ENCODE measurements around the gene MRPL49. TPM values are rescaled to one million over a fixed set of nuclear protein-coding genes. Genes with fewer than 3 reads are reported as not detected.

The MRPL49 gene
- total RNA-seq, 1 experiment from 2014 or later: 138 TPM

- H3K27me3 ChIP-seq (replicated peaks): peaks cover 14% of the 10 kb centered on the region
- H3K4me3 ChIP-seq: no peak overlapping the region
- H3K27ac ChIP-seq: no peak overlapping the region
- H3K4me1 ChIP-seq (replicated peaks): peaks cover 22% of the 10 kb centered on the region
- peaks cover 52% of the 10 kb centered on the region for H3K36me3 ChIP-seq
- DNase-seq (ENCODE audit: low read depth in 1 of 2, low spot score in 2 of 2): no peak
- no peaks in the 10 kb centered on the region for H3K9me3 ChIP-seq (replicated peaks)
Measured at GRCh38 chr11:65109231-65110198, 12.6 kb upstream of the MRPL49 start.

GRCh38 chr11:65110354-65110861 is 11.7 kb upstream of the MRPL49 start:
- peaks cover 22% of the 10 kb centered on the region for H3K4me1 ChIP-seq (replicated peaks)
- H3K27me3 ChIP-seq (replicated peaks): peaks cover 14% of the 10 kb centered on the region
- no peak overlapping the region for H3K27ac ChIP-seq
- peak; percentile 95 to 96 for DNase-seq (ENCODE audit: low read depth in 1 of 2, low spot score in 2 of 2)
- no peaks in the 10 kb centered on the region for H3K9me3 ChIP-seq (replicated peaks)
- peaks cover 53% of the 10 kb centered on the region for H3K36me3 ChIP-seq
- H3K4me3 ChIP-seq: no peak overlapping the region

- H3K4me1 ChIP-seq (replicated peaks): peaks cover 25% of the 10 kb centered on the region
- H3K36me3 ChIP-seq: peaks cover 53% of the 10 kb centered on the region
- H3K27ac ChIP-seq: no peak overlapping the region
- no peak for DNase-seq (ENCODE audit: low read depth in 1 of 2, low spot score in 2 of 2)
- H3K4me3 ChIP-seq: no peak overlapping the region
- no peaks in the 10 kb centered on the region for H3K9me3 ChIP-seq (replicated peaks)
- H3K27me3 ChIP-seq (replicated peaks): peaks cover 14% of the 10 kb centered on the region
Measured at GRCh38 chr11:65111159-65111743, 10.9 kb upstream of the MRPL49 start.

GRCh38 chr11:65111744-65112545 is 10.2 kb upstream of the MRPL49 start, which contains the start of gene TM7SF2:
TM7SF2 (plus strand) TSS chr11:65111872; CDS start chr11:65112016, 144 bp downstream.
- peaks cover 32% of the 10 kb centered on the region for H3K4me1 ChIP-seq (replicated peaks)
- H3K27me3 ChIP-seq (replicated peaks): peaks cover 14% of the 10 kb centered on the region
- peaks cover 60% of the 10 kb centered on the region for H3K36me3 ChIP-seq
- H3K4me3 ChIP-seq: peak within 1 kb of the TSS; percentile 10; the same call in 1 of the 2 replicates
- H3K9me3 ChIP-seq (replicated peaks): no peaks in the 10 kb centered on the region
- DNase-seq (ENCODE audit: low read depth in 1 of 2, low spot score in 2 of 2): peak; percentile 88 to 96
- H3K27ac ChIP-seq: no peak within 1 kb of the TSS

- no peaks in the 10 kb centered on the region for H3K9me3 ChIP-seq (replicated peaks)
- peaks cover 33% of the 10 kb centered on the region for H3K4me1 ChIP-seq (replicated peaks)
- peaks cover 14% of the 10 kb centered on the region for H3K27me3 ChIP-seq (replicated peaks)
- peaks cover 60% of the 10 kb centered on the region for H3K36me3 ChIP-seq
- H3K27ac ChIP-seq: no peak overlapping the region
- peak; percentile 54 to 65 for DNase-seq (ENCODE audit: low read depth in 1 of 2, low spot score in 2 of 2)
- peak overlapping the region; percentile 10; the same call in 1 of the 2 replicates for H3K4me3 ChIP-seq
Measured at GRCh38 chr11:65112546-65113360, 9.4 kb upstream of the MRPL49 start.

- no peaks in the 10 kb centered on the region for H3K9me3 ChIP-seq (replicated peaks)
- no peak overlapping the region for H3K4me3 ChIP-seq
- peaks cover 60% of the 10 kb centered on the region for H3K36me3 ChIP-seq
- DNase-seq (ENCODE audit: low read depth in 1 of 2, low spot score in 2 of 2): peak in 1 of 2 experiments; percentile 56
- peaks cover 33% of the 10 kb centered on the region for H3K4me1 ChIP-seq (replicated peaks)
- H3K27ac ChIP-seq: no peak overlapping the region
- H3K27me3 ChIP-seq (replicated peaks): peaks cover 14% of the 10 kb centered on the region
Measured at GRCh38 chr11:65113361-65113756, 8.8 kb upstream of the MRPL49 start.

GRCh38 chr11:65113839-65114238 is 8.3 kb upstream of the MRPL49 start:
- H3K36me3 ChIP-seq: peaks cover 60% of the 10 kb centered on the region
- H3K9me3 ChIP-seq (replicated peaks): no peaks in the 10 kb centered on the region
- H3K4me1 ChIP-seq (replicated peaks): peaks cover 33% of the 10 kb centered on the region
- DNase-seq (ENCODE audit: low read depth in 1 of 2, low spot score in 2 of 2): no peak
- H3K27me3 ChIP-seq (replicated peaks): peaks cover 14% of the 10 kb centered on the region
- H3K27ac ChIP-seq: no peak overlapping the region
- H3K4me3 ChIP-seq: no peak overlapping the region

GRCh38 chr11:65114538-65115171 is 7.5 kb upstream of the MRPL49 start:
- Histone ChIP-seq H3K27ac (no peak overlapping the region), H3K36me3 (peaks cover 60% of the 10 kb centered on the region), H3K4me1 (replicated peaks) (peaks cover 33% of the 10 kb centered on the region), H3K4me3 (no peak overlapping the region), H3K27me3 (replicated peaks) (peaks cover 14% of the 10 kb centered on the region), H3K9me3 (replicated peaks) (no peaks in the 10 kb centered on the region)
- no peak for DNase-seq (ENCODE audit: low read depth in 1 of 2, low spot score in 2 of 2)

- no peaks in the 10 kb centered on the region for H3K9me3 ChIP-seq (replicated peaks)
- H3K4me3 ChIP-seq: no peak overlapping the region
- H3K27ac ChIP-seq: no peak overlapping the region
- peaks cover 60% of the 10 kb centered on the region for H3K36me3 ChIP-seq
- no peak for DNase-seq (ENCODE audit: low read depth in 1 of 2, low spot score in 2 of 2)
- peaks cover 14% of the 10 kb centered on the region for H3K27me3 ChIP-seq (replicated peaks)
- H3K4me1 ChIP-seq (replicated peaks): peaks cover 31% of the 10 kb centered on the region
Measured at GRCh38 chr11:65115361-65116082, 6.6 kb upstream of the MRPL49 start.

GRCh38 chr11:65116370-65117205 is 5.5 kb upstream of the MRPL49 start:
- Histone ChIP-seq H3K36me3 (peaks cover 61% of the 10 kb centered on the region), H3K9me3 (replicated peaks) (no peaks in the 10 kb centered on the region), H3K27ac (peak overlapping the region; percentile 4), H3K4me3 (peak overlapping the region; percentile 66), H3K27me3 (replicated peaks) (peaks cover 14% of the 10 kb centered on the region), H3K4me1 (replicated peaks) (peaks cover 33% of the 10 kb centered on the region)
- DNase-seq (ENCODE audit: low read depth in 1 of 2, low spot score in 2 of 2): peak; percentile 36 to 67
